Measurements from ENCODE around the gene CNFN.
"Not testable (repeated sequence)": the region's sequence is repeated elsewhere in the genome, so short reads cannot be mapped to it uniquely, and the experiment has no call there.

The CNFN gene

GRCh38 chr19:42351079-42351735 lies 38.9 kb downstream of the CNFN start:
- no peak for DNase-seq (ENCODE audit: low read depth)

DNA sequence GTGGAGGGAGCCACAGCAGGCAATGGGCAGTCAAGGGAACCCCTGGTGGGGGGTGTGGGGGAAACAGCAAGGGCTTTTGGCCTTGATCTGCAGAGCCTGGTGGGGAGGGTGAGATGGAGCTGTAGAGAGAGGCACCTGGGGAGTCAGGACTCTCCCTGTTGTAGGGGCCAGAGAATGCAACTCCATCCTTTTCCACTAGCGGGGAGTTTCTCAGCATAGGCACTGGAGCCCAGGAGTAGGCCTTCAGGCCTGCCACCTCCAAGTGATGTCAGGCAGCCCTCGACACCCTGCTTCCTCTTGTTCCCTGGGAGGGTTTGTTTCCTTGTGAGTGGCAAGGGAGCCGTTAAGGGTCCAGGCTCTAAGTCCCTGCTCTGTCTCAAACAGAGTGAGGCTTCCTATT lies 39.7 kb downstream of the CNFN start:
- no peak for DNase-seq (ENCODE audit: low read depth)

GRCh38 chr19:42349378-42350107 lies 40.6 kb downstream of the CNFN start:
- no peak for DNase-seq (ENCODE audit: low read depth)

GRCh38 chr19:42348211-42348610 lies 41.9 kb downstream of the CNFN start:
- DNase-seq (ENCODE audit: low read depth) = no peak

- no peak for DNase-seq (ENCODE audit: low read depth)
Measured at GRCh38 chr19:42345191-42345812, 44.8 kb downstream of the CNFN start.

DNA sequence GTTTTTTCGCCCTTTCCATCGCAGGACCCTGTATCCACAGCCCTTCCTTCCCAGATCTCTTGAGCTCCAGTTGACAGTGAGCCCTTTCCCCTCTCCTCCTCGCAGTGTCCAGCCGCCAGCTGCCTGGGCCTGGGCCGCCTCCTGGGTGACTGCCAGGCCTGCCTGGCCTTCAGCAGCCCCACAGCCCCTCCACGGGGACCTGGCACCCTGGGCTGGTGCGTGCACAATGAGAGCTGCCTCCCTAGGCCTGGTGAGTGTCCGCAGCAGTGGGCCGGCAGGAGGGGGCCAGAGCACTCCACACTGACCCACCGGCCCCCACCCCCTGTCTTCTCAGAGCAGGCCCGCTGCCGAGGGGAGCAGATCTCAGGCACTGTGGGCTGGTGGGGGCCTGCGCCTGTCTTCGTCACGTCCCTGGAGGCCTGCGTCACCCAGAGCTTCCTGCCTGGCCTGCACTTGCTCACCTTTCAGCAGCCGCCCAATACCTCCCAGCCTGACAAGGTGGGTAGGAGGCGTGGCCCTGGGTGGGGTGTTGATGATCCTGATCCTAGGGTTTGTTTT lies 45.7 kb downstream of the CNFN start:
- no peak for DNase-seq (ENCODE audit: low read depth)

GRCh38 chr19:42343344-42344110 lies 46.6 kb downstream of the CNFN start:
- no peak for DNase-seq (ENCODE audit: low read depth)

DNA sequence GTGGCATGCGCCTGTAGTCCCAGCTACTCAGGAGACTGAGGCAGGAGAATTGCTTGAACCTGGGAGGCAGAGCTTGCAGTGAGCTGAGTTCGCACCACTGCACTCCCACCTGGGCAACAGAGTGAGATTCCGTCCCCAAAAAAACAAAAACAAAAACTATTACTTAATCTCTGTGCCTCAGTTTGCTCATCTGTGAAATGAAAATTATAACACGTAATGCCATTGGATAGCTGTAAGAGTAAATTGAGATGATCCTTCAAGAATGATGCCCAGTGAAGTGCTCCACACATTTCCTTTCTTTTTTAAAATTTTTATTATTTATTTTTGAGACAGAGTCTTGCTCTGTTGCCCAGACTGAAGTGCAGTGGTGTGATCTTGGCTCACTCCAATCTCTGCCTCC lies 50.2 kb downstream of the CNFN start:
- not testable (repeated sequence) for DNase-seq (ENCODE audit: low read depth)

DNA sequence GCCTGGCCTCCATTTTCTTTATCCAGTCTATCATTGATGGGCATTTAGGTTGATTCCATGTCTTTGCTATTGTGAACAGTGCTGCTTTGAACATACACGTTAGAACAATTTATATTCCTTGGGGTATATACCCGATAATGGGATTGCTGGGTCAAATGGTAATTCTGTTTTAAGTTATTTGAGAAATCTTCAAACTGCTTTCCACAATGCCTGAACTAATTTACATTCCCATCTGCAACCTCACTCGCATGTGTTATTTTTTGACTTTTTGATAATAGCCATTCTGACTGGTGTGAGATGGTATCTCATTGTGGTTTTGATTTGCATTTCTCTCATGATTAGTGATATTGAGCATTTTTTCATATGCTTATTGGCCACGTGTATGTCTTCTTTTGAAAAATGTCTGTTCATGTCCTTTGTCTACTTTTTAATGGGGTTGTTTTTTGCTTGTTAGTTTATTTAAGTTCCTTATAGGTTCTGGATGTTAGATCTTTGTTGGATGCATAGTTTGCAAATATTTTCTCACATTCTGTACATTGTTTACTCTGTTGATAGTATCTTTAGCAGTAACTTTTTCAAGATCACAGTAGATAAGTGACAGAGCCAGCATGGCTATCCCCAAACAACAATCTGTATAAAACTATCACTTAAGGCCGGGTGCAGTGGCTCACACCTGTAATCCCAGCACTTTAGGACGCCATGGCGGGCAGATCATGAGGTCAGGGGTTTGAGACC lies 50.8 kb downstream of the CNFN start:
- not testable (repeated sequence) for DNase-seq (ENCODE audit: low read depth)

Data from stimulated activated CD8-positive, alpha-beta memory T cell treated with anti-CD3 and anti-CD28 coated beads, Interleukin-4, amount 100 ng/mL, for 24 hours (primary cell).